Measurements from ENCODE around the gene TMEM150C.

- no peak for TF ChIP-seq BACH2 (CRISPR knock-in tag; IDR thresholded peaks at IDR 0.05; ENCODE audit: borderline replicate concordance)
- no peak for TF ChIP-seq SNAI2 (CRISPR knock-in tag; IDR thresholded peaks at IDR 0.05)
- no peak for TF ChIP-seq CSDC2 (CRISPR knock-in tag; IDR thresholded peaks at IDR 0.05)
- no peak for TF ChIP-seq CSRNP3 (CRISPR knock-in tag; IDR thresholded peaks at IDR 0.05)
- TF ChIP-seq, protein P1, sequence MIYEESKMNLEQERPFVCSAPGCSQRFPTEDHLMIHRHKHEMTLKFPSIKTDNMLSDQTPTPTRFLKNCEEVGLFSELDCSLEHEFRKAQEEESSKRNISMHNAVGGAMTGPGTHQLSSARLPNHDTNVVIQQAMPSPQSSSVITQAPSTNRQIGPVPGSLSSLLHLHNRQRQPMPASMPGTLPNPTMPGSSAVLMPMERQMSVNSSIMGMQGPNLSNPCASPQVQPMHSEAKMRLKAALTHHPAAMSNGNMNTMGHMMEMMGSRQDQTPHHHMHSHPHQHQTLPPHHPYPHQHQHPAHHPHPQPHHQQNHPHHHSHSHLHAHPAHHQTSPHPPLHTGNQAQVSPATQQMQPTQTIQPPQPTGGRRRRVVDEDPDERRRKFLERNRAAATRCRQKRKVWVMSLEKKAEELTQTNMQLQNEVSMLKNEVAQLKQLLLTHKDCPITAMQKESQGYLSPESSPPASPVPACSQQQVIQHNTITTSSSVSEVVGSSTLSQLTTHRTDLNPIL (CRISPR knock-in tag; IDR thresholded peaks at IDR 0.05; ENCODE audit: low read depth): no peak
Observed at GRCh38 chr4:82583897-82584587, 22.3 kb upstream of the TMEM150C start.
